A549 treated with CpdA at 1 μM for 4 hours (cell line): ENCODE measurements around the gene ARHGAP44. TPM values are rescaled to one million over a fixed set of nuclear protein-coding genes. Genes with fewer than 3 reads are reported as not detected.

ENCODE experiments used
- total RNA-seq: library from RNA; stranded (reverse); fragments of 200-300 nt; extraction: Qiagen RNA extraction; gene quantifications from 5 replicates; pipeline ENCODE4 v1.2.3, GENCODE V29; 2022; ENCODE audit warnings: low read depth

The ARHGAP44 gene
- total RNA-seq: 2.3 to 3.4 TPM (median 3.2 TPM) in 5 replicates

GRCh38 chr17:12789481-12790248, at the start of gene ARHGAP44:
Gene ARHGAP44 (plus strand): TSS chr17:12789498. CDS start chr17:12789839, 341 bp downstream.

GRCh38 chr17:13017655-13018459, 228.6 kb downstream of the ARHGAP44 start, which contains the start of gene ELAC2:
Gene ELAC2 (minus strand): TSS chr17:13018027. CDS start chr17:13017947, 80 bp downstream.

Other genes with a start within 250 kb of the ARHGAP44 start
- gene MYOCD, start 123.6 kb upstream of the ARHGAP44 start, total RNA-seq: 0.96 to 2.4 TPM (median 1.7 TPM) in 5 replicates
- gene ELAC2, start 228.5 kb downstream of the ARHGAP44 start, total RNA-seq: 107 to 113 TPM (median 107 TPM) in 5 replicates